GM10847 (cell line): ENCODE measurements around the gene SLC15A1.

ENCODE experiments used
- POLR2A ChIP-seq: IDR thresholded peaks from 2 replicates; pipeline ENCODE4 v1.6.1; 2011; ENCODE audit not compliant: insufficient read length; ENCODE audit errors: extremely low read depth

The SLC15A1 gene

GRCh38 chr13:98740131-98740530 lies 12.3 kb downstream of the SLC15A1 start:
- TF ChIP-seq POLR2A = no peak

GRCh38 chr13:98738993-98739392 lies 13.5 kb downstream of the SLC15A1 start:
- no peak for TF ChIP-seq POLR2A

GRCh38 chr13:98738213-98738612 lies 14.3 kb downstream of the SLC15A1 start:
- TF ChIP-seq POLR2A = no peak

- no peak for TF ChIP-seq POLR2A
These were observed 20.5 kb downstream of the SLC15A1 start for GRCh38 chr13:98731925-98732324.

GRCh38 chr13:98731038-98731437 lies 21.4 kb downstream of the SLC15A1 start:
- no peak for TF ChIP-seq POLR2A

- TF ChIP-seq POLR2A = no peak
These were observed 22.0 kb downstream of the SLC15A1 start for GRCh38 chr13:98730441-98730840.

GRCh38 chr13:98729658-98730057 lies 22.8 kb downstream of the SLC15A1 start:
- no peak for TF ChIP-seq POLR2A

GRCh38 chr13:98722958-98723357 lies 29.5 kb downstream of the SLC15A1 start:
- TF ChIP-seq POLR2A = no peak

GRCh38 chr13:98721825-98722510 lies 30.5 kb downstream of the SLC15A1 start:
- no peak for TF ChIP-seq POLR2A

GRCh38 chr13:98719527-98720250 lies 32.8 kb downstream of the SLC15A1 start:
- no peak for TF ChIP-seq POLR2A

GRCh38 chr13:98717891-98718290 lies 34.6 kb downstream of the SLC15A1 start:
- no peak for TF ChIP-seq POLR2A

- TF ChIP-seq POLR2A = no peak
These were observed 35.2 kb downstream of the SLC15A1 start for GRCh38 chr13:98717256-98717655.

- no peak for TF ChIP-seq POLR2A
These were observed 42.0 kb downstream of the SLC15A1 start for GRCh38 chr13:98710521-98710920.

- no peak for TF ChIP-seq POLR2A
These were observed 45.0 kb downstream of the SLC15A1 start for GRCh38 chr13:98707281-98707999.

- TF ChIP-seq POLR2A = no peak
These were observed 45.9 kb downstream of the SLC15A1 start for GRCh38 chr13:98706446-98707110.
